IPS-NIHi7 (cell line): ENCODE data around the gene FAM163B.

Source experiments
- DNase-seq: peaks from one replicate; pipeline ENCODE4 v3.0.0; 2012; ENCODE audit warnings: mixed read lengths; ENCODE audit errors: extremely low spot score

FAM163B gene

GRCh38 chr9:133599470-133600173 lies 9.6 kb downstream of the FAM163B start:
- DNase-seq = no peak

- DNase-seq = no peak
Observed at GRCh38 chr9:133598978-133599377, 10.2 kb downstream of the FAM163B start.

- no peak for DNase-seq
Observed at GRCh38 chr9:133597316-133597957, 11.8 kb downstream of the FAM163B start.

GRCh38 chr9:133595910-133596309 lies 13.3 kb downstream of the FAM163B start:
- no peak for DNase-seq

- DNase-seq = no peak
Observed at GRCh38 chr9:133594310-133594709, 14.9 kb downstream of the FAM163B start.

GRCh38 chr9:133593587-133594253 lies 15.5 kb downstream of the FAM163B start:
- DNase-seq = no peak

GRCh38 chr9:133592731-133593409 lies 16.3 kb downstream of the FAM163B start:
- DNase-seq = no peak

GRCh38 chr9:133591985-133592384 lies 17.2 kb downstream of the FAM163B start:
- no peak for DNase-seq

- DNase-seq = no peak
Observed at GRCh38 chr9:133591116-133591910, 17.9 kb downstream of the FAM163B start.

GRCh38 chr9:133590231-133590855 lies 18.8 kb downstream of the FAM163B start:
- no peak for DNase-seq

GRCh38 chr9:133589454-133590227 lies 19.5 kb downstream of the FAM163B start:
- DNase-seq = peak; percentile 81

- no peak for DNase-seq
Observed at GRCh38 chr9:133587466-133587865, 21.7 kb downstream of the FAM163B start.

- DNase-seq = no peak
Observed at GRCh38 chr9:133587051-133587450, 22.1 kb downstream of the FAM163B start.

GRCh38 chr9:133585481-133586351 lies 23.5 kb downstream of the FAM163B start:
- DNase-seq = no peak

GRCh38 chr9:133584559-133585476 lies 24.4 kb downstream of the FAM163B start:
- DNase-seq = peak; percentile 51

- DNase-seq = no peak
Observed at GRCh38 chr9:133584167-133584558, 25.0 kb downstream of the FAM163B start.

- DNase-seq = no peak
Observed at GRCh38 chr9:133583586-133583985, 25.6 kb downstream of the FAM163B start.

- no peak for DNase-seq
Observed at GRCh38 chr9:133583111-133583510, 26.1 kb downstream of the FAM163B start.
